HG03103 (cell line): Measurements from ENCODE around the gene PRG2.
"Not testable (repeated sequence)": the region's sequence is repeated elsewhere in the genome, so short reads cannot be mapped to it uniquely, and the experiment has no call there.

ENCODE experiments used
- ATAC-seq: cut with Tn5 transposase; IDR thresholded peaks from one replicate; pipeline ENCODE4 v1.9.1; 2021; ENCODE audit warnings: low read depth; ENCODE audit not compliant: unreplicated experiment

Gene PRG2

GRCh38 chr11:57421066-57421465 is 30.6 kb upstream of the PRG2 start:
- no peak for ATAC-seq

GRCh38 chr11:57419146-57419545 is 28.7 kb upstream of the PRG2 start:
- no peak for ATAC-seq

GRCh38 chr11:57418131-57418530 is 27.7 kb upstream of the PRG2 start:
- no peak for ATAC-seq

- no peak for ATAC-seq
Observed at GRCh38 chr11:57417056-57417455, 26.6 kb upstream of the PRG2 start.

- ATAC-seq: no peak
Observed at GRCh38 chr11:57416436-57416835, 26.0 kb upstream of the PRG2 start.

GRCh38 chr11:57414612-57415212 is 24.3 kb upstream of the PRG2 start:
- ATAC-seq: no peak

GRCh38 chr11:57413681-57414080 is 23.2 kb upstream of the PRG2 start:
- ATAC-seq: no peak

- ATAC-seq: no peak
Observed at GRCh38 chr11:57410287-57410686, 19.8 kb upstream of the PRG2 start.

GRCh38 chr11:57409321-57410100 is 19.1 kb upstream of the PRG2 start:
- no peak for ATAC-seq

GRCh38 chr11:57408771-57409170 is 18.3 kb upstream of the PRG2 start:
- no peak for ATAC-seq

- no peak for ATAC-seq
Observed at GRCh38 chr11:57407941-57408475, 17.6 kb upstream of the PRG2 start.

GRCh38 chr11:57407010-57407920 is 16.8 kb upstream of the PRG2 start:
- ATAC-seq: no peak

- ATAC-seq: peak; percentile 54
Observed at GRCh38 chr11:57406337-57406904, 16.0 kb upstream of the PRG2 start.

GRCh38 chr11:57405271-57405860 is 14.9 kb upstream of the PRG2 start:
- ATAC-seq: no peak

GRCh38 chr11:57403802-57404147 is 13.3 kb upstream of the PRG2 start:
- no peak for ATAC-seq

GRCh38 chr11:57403003-57403801 is 12.8 kb upstream of the PRG2 start:
- ATAC-seq: not testable (repeated sequence)

GRCh38 chr11:57402188-57403002 is 11.9 kb upstream of the PRG2 start:
- ATAC-seq: no peak

- ATAC-seq: no peak
Observed at GRCh38 chr11:57399972-57400578, 9.6 kb upstream of the PRG2 start.
